Measurements from ENCODE around the gene XAB2. TPM values are rescaled to one million over a fixed set of nuclear protein-coding genes. Genes with fewer than 3 reads are reported as not detected.

XAB2 gene
- total RNA-seq, 4 donors from 2014 or later: 16.1 to 40.5 (median 30.9) TPM

GRCh38 chr19:7670790-7671189 lies 41.4 kb upstream of the XAB2 start:
- TF ChIP-seq, protein P1, sequence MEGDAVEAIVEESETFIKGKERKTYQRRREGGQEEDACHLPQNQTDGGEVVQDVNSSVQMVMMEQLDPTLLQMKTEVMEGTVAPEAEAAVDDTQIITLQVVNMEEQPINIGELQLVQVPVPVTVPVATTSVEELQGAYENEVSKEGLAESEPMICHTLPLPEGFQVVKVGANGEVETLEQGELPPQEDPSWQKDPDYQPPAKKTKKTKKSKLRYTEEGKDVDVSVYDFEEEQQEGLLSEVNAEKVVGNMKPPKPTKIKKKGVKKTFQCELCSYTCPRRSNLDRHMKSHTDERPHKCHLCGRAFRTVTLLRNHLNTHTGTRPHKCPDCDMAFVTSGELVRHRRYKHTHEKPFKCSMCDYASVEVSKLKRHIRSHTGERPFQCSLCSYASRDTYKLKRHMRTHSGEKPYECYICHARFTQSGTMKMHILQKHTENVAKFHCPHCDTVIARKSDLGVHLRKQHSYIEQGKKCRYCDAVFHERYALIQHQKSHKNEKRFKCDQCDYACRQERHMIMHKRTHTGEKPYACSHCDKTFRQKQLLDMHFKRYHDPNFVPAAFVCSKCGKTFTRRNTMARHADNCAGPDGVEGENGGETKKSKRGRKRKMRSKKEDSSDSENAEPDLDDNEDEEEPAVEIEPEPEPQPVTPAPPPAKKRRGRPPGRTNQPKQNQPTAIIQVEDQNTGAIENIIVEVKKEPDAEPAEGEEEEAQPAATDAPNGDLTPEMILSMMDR (IDR thresholded peaks at IDR 0.05; ENCODE audit: low read depth): no peak

GRCh38 chr19:7670150-7670783 lies 40.9 kb upstream of the XAB2 start:
- TF ChIP-seq, protein P1 (IDR thresholded peaks at IDR 0.05; ENCODE audit: low read depth): no peak

GRCh38 chr19:7669641-7670040 lies 40.3 kb upstream of the XAB2 start:
- TF ChIP-seq, protein P1 (IDR thresholded peaks at IDR 0.05; ENCODE audit: low read depth): no peak

GRCh38 chr19:7668842-7669241 lies 39.5 kb upstream of the XAB2 start, which contains the start of gene RETN:
TSS of gene RETN (plus strand) at chr19:7669049. CDS start at chr19:7669327, 278 bp downstream.
- TF ChIP-seq, protein P1 (IDR thresholded peaks at IDR 0.05; ENCODE audit: low read depth): no peak

DNA sequence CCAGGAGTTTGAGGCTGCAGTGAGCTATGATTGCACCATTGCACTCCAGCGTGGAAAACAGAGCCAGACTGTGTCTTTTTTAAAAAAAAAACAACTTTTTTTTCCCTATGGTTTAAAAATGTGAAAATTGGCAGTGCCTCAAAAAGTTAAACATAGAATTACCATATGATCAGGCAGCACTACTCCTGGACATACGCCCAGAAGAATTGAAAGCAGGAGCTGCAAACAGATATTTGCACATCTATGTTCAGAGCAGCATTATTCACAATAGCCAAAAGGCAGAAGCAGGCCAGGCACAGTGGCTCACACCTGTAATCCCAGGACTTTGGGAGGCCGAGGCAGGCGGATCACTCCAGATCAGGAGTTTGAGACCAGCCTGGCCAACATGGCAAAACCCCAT lies 35.7 kb upstream of the XAB2 start:
- TF ChIP-seq, protein P1 (IDR thresholded peaks at IDR 0.05; ENCODE audit: low read depth): no peak

DNA sequence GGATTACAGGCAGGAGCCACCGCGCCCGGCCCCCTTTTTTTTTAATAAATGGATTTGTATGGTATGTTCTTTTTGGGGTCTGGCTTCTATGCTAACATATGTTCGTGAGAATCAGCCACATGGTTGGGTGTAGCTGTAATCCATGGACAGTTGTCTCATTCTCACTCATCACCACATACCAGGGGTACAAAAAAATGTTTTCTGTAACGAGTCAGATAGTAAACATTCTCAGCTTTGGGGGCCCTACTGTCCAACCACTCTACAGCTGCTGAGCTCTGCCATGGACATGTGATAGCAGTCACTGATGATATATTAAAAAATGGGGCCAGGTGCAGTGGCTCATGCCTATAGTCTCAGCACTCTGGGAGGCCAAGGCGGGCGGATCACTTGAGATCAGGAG lies 34.4 kb upstream of the XAB2 start:
- TF ChIP-seq, protein P1 (IDR thresholded peaks at IDR 0.05; ENCODE audit: low read depth): no peak

DNA sequence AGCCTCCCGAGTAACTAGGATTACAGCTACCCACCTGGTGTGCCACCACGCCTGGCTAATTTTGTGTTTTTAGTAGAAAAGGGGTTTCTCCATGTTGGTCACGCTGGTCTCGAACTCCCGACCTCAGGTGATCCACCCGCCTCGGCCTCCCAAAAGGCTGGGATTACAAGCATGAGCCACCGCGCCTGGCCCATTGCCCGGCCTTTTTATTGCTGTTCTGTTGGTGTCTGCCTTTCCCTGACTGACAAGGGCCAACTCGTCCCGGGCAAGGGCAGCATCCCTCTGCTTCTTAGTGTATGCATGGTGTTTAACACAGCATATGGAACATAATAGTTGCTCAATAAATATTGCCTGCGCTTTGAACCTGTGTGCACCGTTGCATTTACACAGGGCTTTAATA lies 33.3 kb upstream of the XAB2 start:
- TF ChIP-seq, protein P1 (IDR thresholded peaks at IDR 0.05; ENCODE audit: low read depth): no peak
